ENCODE data around the gene RFNG.
A peak's percentile ranks its signal among the peaks of the same experiment; 100 is the strongest.

RFNG gene

DNA sequence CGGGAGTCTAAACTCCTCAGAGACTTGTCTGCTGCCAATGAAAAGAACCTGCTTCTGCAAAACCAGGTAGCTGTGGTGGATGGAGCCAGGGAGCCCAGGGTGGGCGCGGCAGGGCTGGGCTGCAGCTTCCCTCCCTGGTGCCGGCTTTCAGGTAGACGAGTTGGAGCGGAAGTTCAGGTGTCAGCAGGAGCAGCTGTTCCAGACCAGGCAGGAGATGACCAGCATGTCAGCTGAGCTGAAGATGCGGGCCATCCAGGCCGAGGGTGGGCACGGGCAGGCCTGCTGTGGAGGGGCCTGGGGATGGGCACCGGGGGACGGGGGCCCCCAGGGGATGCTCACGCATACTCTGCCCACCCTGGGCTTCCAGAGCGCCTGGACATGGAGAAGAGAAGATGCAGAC is 23.4 kb downstream of the RFNG start:
- no peak overlapping the region for H3K4me3 Mint-ChIP-seq
- TF ChIP-seq, protein P1, sequence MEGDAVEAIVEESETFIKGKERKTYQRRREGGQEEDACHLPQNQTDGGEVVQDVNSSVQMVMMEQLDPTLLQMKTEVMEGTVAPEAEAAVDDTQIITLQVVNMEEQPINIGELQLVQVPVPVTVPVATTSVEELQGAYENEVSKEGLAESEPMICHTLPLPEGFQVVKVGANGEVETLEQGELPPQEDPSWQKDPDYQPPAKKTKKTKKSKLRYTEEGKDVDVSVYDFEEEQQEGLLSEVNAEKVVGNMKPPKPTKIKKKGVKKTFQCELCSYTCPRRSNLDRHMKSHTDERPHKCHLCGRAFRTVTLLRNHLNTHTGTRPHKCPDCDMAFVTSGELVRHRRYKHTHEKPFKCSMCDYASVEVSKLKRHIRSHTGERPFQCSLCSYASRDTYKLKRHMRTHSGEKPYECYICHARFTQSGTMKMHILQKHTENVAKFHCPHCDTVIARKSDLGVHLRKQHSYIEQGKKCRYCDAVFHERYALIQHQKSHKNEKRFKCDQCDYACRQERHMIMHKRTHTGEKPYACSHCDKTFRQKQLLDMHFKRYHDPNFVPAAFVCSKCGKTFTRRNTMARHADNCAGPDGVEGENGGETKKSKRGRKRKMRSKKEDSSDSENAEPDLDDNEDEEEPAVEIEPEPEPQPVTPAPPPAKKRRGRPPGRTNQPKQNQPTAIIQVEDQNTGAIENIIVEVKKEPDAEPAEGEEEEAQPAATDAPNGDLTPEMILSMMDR (IDR thresholded peaks at IDR 0.05; ENCODE audit: unreplicated experiment in 3 of 3), result no peak
- no peaks in the 10 kb centered on the region for H3K4me1 Mint-ChIP-seq
- H3K36me3 Mint-ChIP-seq (ENCODE audit: low read depth), result no peaks in the 10 kb centered on the region
- H3K27ac Mint-ChIP-seq, result no peak overlapping the region
- peaks cover 9% of the 10 kb centered on the region for H3K27me3 Mint-ChIP-seq (ENCODE audit: low read depth)
- H3K9me3 Mint-ChIP-seq, result no peaks in the 10 kb centered on the region

DNA sequence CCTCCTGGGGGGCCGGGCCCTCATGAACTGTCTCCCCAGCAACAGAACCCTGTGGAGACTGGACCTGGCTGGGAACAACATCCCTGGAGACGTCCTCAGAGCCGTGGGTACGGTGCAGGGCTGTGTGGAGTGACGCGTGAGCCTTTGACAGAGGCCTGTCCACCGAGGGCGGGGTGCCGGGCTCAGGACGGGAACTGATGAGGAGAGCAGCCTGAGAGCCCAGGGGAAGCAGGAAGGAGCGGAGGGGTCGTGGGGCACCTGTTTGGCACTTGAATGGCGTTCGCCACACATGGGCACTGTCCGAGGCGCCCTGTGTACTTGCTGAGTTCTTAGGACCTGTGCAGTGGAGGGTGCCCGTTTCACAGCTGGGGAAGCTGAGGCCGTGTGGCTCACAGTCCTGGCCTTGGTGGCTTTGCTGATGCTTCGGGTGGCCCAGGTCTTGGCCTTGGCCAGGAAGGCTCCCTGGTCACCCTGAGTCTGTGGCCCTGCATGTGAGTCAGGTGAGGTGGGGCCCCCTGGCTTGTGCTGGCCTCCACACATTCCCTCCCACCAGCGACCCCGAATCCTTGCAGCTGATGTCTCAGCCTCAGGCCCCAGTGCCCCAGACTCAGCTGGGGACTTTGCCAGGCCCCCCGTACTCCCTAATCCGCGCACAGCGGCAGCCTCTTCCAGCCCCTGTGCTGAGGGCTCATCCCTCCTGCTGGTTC is 26.1 kb downstream of the RFNG start:
- peak overlapping the region; percentile 11 to 55 (median 41) for H3K4me3 Mint-ChIP-seq
- H3K4me1 Mint-ChIP-seq, result peaks cover 7% of the 10 kb centered on the region
- H3K36me3 Mint-ChIP-seq (ENCODE audit: low read depth), result no peaks in the 10 kb centered on the region
- no peaks in the 10 kb centered on the region for H3K9me3 Mint-ChIP-seq
- TF ChIP-seq, protein P1 (IDR thresholded peaks at IDR 0.05; ENCODE audit: unreplicated experiment in 3 of 3), result no peak
- no peak overlapping the region for H3K27ac Mint-ChIP-seq
- H3K27me3 Mint-ChIP-seq (ENCODE audit: low read depth), result peaks cover 4% of the 10 kb centered on the region

DNA sequence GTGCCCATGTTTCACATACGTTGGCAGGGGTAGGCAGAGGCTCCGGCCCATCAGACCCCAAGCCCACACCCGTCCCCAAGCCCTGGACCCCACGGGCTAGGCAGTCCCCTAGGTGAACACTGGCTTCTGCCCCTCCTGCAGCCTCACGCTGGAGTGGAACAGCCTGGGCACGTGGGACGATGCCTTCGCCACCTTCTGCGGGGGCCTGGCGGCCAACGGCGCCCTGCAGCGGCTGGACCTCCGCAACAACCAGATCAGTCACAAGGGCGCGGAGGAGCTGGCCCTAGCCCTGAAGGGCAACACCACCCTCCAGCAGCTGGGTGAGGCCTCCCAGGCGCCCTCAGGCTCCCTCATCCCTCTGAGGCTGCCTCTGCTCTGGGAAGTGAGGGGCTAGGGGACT is 26.8 kb downstream of the RFNG start:
- Mint-ChIP-seq H3K27ac (no peak overlapping the region), H3K4me1 (peaks cover 7% of the 10 kb centered on the region), H3K36me3 (ENCODE audit: low read depth) (no peaks in the 10 kb centered on the region), H3K4me3 (no peak overlapping the region), H3K27me3 (ENCODE audit: low read depth) (peaks cover 4% of the 10 kb centered on the region), H3K9me3 (no peaks in the 10 kb centered on the region)
- TF ChIP-seq, protein P1 (IDR thresholded peaks at IDR 0.05; ENCODE audit: unreplicated experiment in 3 of 3), result no peak

DNA sequence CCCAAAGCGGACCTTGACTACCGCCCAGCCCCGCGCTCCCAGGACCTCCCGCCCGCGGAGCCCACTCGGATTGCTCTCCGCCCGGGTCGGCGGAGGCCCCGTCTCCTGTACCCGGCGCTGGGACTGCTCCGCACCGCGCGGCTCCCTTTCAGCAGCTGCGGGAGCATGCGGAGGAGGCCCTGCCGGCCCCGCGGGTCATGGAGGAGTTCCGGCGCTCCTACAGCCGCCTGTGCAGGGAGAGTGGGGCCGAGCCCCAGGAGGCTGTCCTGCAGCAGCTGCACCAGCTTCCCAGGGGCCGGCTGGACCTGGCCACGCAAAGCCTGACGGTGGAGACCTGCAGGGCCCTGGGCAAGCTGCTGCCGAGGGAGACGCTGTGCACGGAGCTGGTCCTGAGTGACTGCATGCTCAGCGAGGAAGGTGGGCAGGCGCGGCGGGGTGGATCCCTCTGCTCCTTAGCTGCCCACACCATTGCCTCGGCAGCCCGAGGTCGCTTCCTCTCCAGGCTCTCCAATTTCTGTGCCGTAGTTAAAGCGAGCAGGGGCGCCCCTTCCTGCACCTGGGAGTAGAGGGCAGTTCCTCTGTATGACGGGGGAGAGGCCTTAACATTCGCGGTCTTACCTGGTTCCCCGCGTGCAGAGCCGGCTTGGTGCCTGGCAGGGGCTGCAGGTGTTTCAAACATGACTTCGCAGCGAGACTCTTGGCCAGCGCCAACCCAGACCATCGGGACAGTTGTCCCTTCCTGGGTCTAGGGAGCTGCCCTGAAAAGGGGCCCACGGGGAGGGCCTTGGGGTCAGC is 28.0 kb downstream of the RFNG start:
- H3K27ac Mint-ChIP-seq, result no peak overlapping the region
- peaks cover under 1% of the 10 kb centered on the region for H3K36me3 Mint-ChIP-seq (ENCODE audit: low read depth)
- H3K27me3 Mint-ChIP-seq (ENCODE audit: low read depth), result peaks cover 4% of the 10 kb centered on the region
- H3K4me3 Mint-ChIP-seq, result peak overlapping the region; percentile 79 to 82 (median 82)
- H3K9me3 Mint-ChIP-seq, result no peaks in the 10 kb centered on the region
- TF ChIP-seq, protein P1 (IDR thresholded peaks at IDR 0.05; ENCODE audit: unreplicated experiment in 3 of 3), result no peak
- H3K4me1 Mint-ChIP-seq, result peaks cover 11% of the 10 kb centered on the region

DNA sequence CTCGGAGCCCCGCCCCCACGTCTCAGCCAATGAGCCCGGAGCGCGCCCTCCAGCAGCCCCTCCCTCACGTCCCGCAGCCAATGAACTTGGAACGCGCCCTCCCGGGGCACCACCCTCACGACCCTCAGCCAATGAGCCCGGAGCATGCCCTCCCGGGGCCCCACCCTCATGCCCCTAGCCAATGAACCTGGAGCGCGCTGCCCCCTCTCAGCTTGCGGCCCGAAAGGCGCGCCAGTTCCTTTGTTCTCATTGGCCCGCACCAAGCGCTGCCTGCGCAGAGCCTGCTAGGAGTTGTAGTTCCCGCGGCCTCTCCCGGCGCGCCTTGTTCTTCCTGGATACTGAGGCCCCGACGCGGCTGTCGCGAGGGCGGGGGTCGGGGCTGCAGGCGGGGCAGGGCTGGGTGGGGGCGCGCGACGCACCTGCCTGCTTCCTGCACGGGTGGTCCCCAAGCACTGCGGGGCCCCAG is 28.6 kb downstream of the RFNG start, which contains the start of gene LRRC45:
TSS of gene LRRC45 (plus strand) at position 325 of the 466 bp plus-strand sequence. CDS start 339 bp downstream, outside the sequence.
- H3K9me3 Mint-ChIP-seq, result no peaks in the 10 kb centered on the region
- peak within 1 kb of the TSS in 1 of 3 experiments; percentile 49 for H3K27ac Mint-ChIP-seq
- peak within 1 kb of the TSS; percentile 82 to 89 (median 89) for H3K4me3 Mint-ChIP-seq
- peaks cover 4% of the 10 kb centered on the region for H3K27me3 Mint-ChIP-seq (ENCODE audit: low read depth)
- H3K36me3 Mint-ChIP-seq (ENCODE audit: low read depth), result peaks cover 4% of the 10 kb centered on the region
- peaks cover 15% of the 10 kb centered on the region for H3K4me1 Mint-ChIP-seq
- TF ChIP-seq, protein P1 (IDR thresholded peaks at IDR 0.05; ENCODE audit: unreplicated experiment in 3 of 3), result no peak

Data from nephron (organoid).